MG63 (cell line): Measurements from ENCODE around the gene RASSF7. TPM values are rescaled to one million over a fixed set of nuclear protein-coding genes. Genes with fewer than 3 reads are reported as not detected.

ENCODE experiments used
- DNase-seq: peaks from one replicate; pipeline ENCODE4 v3.0.0-alpha.2; 2020
- H3K27me3 ChIP-seq: fragments of 250-450 bp; sonication (Bioruptor Pico); 2 replicates; pipeline ENCODE4 v1.5.1; 2020; ENCODE audit warnings: mild to moderate bottlenecking, moderate library complexity
- H3K36me3 ChIP-seq: fragments of 250-450 bp; sonication (Bioruptor Pico); 2 replicates; pipeline ENCODE4 v1.5.1; 2020; ENCODE audit warnings: mild to moderate bottlenecking, moderate library complexity
- H3K4me3 ChIP-seq: fragments of 250-450 bp; sonication (Bioruptor Pico); 2 replicates; pipeline ENCODE4 v1.5.1; 2020; ENCODE audit warnings: mild to moderate bottlenecking, moderate library complexity
- H3K9me3 ChIP-seq: fragments of 250-450 bp; sonication (Bioruptor Pico); 2 replicates; pipeline ENCODE4 v1.5.1; 2020; ENCODE audit warnings: mild to moderate bottlenecking, moderate library complexity
- total RNA-seq: library from RNA; depleted of rRNA; stranded (reverse); fragments of >200 nt; shearing (Covaris generic); gene quantifications from 2 replicates; pipeline ENCODE4 v1.2.3, GENCODE V29; 2014; ENCODE audit warnings: low replicate concordance

Gene RASSF7
- total RNA-seq, 1 experiment from 2014 or later, result 25.8 TPM

GRCh38 chr11:539971-540481 is 20.7 kb upstream of the RASSF7 start:
- Histone ChIP-seq H3K36me3 (no peaks in the 10 kb centered on the region), H3K27me3 (no peaks in the 10 kb centered on the region), H3K4me3 (no peak overlapping the region), H3K9me3 (no peaks in the 10 kb centered on the region)
- DNase-seq, result no peak

GRCh38 chr11:540583-541432 is 20.0 kb upstream of the RASSF7 start:
- H3K36me3 ChIP-seq, result no peaks in the 10 kb centered on the region
- H3K9me3 ChIP-seq, result no peaks in the 10 kb centered on the region
- H3K4me3 ChIP-seq, result no peak overlapping the region
- no peaks in the 10 kb centered on the region for H3K27me3 ChIP-seq
- DNase-seq, result no peak

GRCh38 chr11:541433-541885 is 19.3 kb upstream of the RASSF7 start:
- no peak for DNase-seq
- Histone ChIP-seq H3K4me3 (no peak overlapping the region), H3K36me3 (no peaks in the 10 kb centered on the region), H3K27me3 (no peaks in the 10 kb centered on the region), H3K9me3 (no peaks in the 10 kb centered on the region)

- no peak overlapping the region for H3K4me3 ChIP-seq
- no peaks in the 10 kb centered on the region for H3K27me3 ChIP-seq
- DNase-seq, result no peak
- no peaks in the 10 kb centered on the region for H3K9me3 ChIP-seq
- no peaks in the 10 kb centered on the region for H3K36me3 ChIP-seq
Observed at GRCh38 chr11:544817-545166, 16.0 kb upstream of the RASSF7 start.

- no peak for DNase-seq
- Histone ChIP-seq H3K27me3 (no peaks in the 10 kb centered on the region), H3K4me3 (no peak overlapping the region), H3K9me3 (no peaks in the 10 kb centered on the region), H3K36me3 (no peaks in the 10 kb centered on the region)
Observed at GRCh38 chr11:545171-545570, 15.6 kb upstream of the RASSF7 start.

GRCh38 chr11:548700-549603 is 11.8 kb upstream of the RASSF7 start:
- H3K36me3 ChIP-seq, result no peaks in the 10 kb centered on the region
- H3K4me3 ChIP-seq, result no peak overlapping the region
- no peak for DNase-seq
- H3K27me3 ChIP-seq, result no peaks in the 10 kb centered on the region
- no peaks in the 10 kb centered on the region for H3K9me3 ChIP-seq

GRCh38 chr11:550021-550745 is 10.6 kb upstream of the RASSF7 start:
- no peaks in the 10 kb centered on the region for H3K36me3 ChIP-seq
- DNase-seq, result no peak
- H3K4me3 ChIP-seq, result no peak overlapping the region
- H3K27me3 ChIP-seq, result peaks cover under 1% of the 10 kb centered on the region; the same call in 1 of the 2 replicates
- H3K9me3 ChIP-seq, result no peaks in the 10 kb centered on the region

- Histone ChIP-seq H3K9me3 (no peaks in the 10 kb centered on the region), H3K27me3 (peaks cover 6% of the 10 kb centered on the region; the same call in 1 of the 2 replicates), H3K36me3 (no peaks in the 10 kb centered on the region), H3K4me3 (no peak overlapping the region)
- DNase-seq, result no peak
Observed at GRCh38 chr11:550746-551085, 10.1 kb upstream of the RASSF7 start.

- no peak for DNase-seq
- no peaks in the 10 kb centered on the region for H3K36me3 ChIP-seq
- H3K9me3 ChIP-seq, result no peaks in the 10 kb centered on the region
- H3K27me3 ChIP-seq, result peaks cover 8% of the 10 kb centered on the region
- no peak overlapping the region for H3K4me3 ChIP-seq
Observed at GRCh38 chr11:551131-551530, 9.6 kb upstream of the RASSF7 start.

- DNase-seq, result no peak
Observed at GRCh38 chr11:551596-551995, 9.2 kb upstream of the RASSF7 start.

GRCh38 chr11:553083-553987 is 7.4 kb upstream of the RASSF7 start:
- H3K27me3 ChIP-seq, result peaks cover 12% of the 10 kb centered on the region
- no peak overlapping the region for H3K4me3 ChIP-seq
- no peak for DNase-seq
- H3K36me3 ChIP-seq, result no peaks in the 10 kb centered on the region
- no peaks in the 10 kb centered on the region for H3K9me3 ChIP-seq

More at GRCh38 chr11:551596-551995, 9.2 kb upstream of the RASSF7 start:
- Histone ChIP-seq H3K4me3 (no peak overlapping the region), H3K36me3 (no peaks in the 10 kb centered on the region), H3K27me3 (peaks cover 12% of the 10 kb centered on the region), H3K9me3 (no peaks in the 10 kb centered on the region)

GRCh38 chr11:553988-554340 is 6.8 kb upstream of the RASSF7 start:
- Histone ChIP-seq H3K4me3 (no peak overlapping the region), H3K36me3 (no peaks in the 10 kb centered on the region), H3K27me3 (peaks cover 12% of the 10 kb centered on the region), H3K9me3 (no peaks in the 10 kb centered on the region)
- DNase-seq, result no peak

GRCh38 chr11:554428-555226 is 6.1 kb upstream of the RASSF7 start:
- Histone ChIP-seq H3K36me3 (no peaks in the 10 kb centered on the region), H3K4me3 (no peak overlapping the region), H3K9me3 (no peaks in the 10 kb centered on the region), H3K27me3 (peaks cover 12% of the 10 kb centered on the region)
- DNase-seq, result peak; percentile 48

GRCh38 chr11:555227-555779 is 5.5 kb upstream of the RASSF7 start:
- Histone ChIP-seq H3K27me3 (peaks cover 12% of the 10 kb centered on the region), H3K9me3 (no peaks in the 10 kb centered on the region), H3K36me3 (no peaks in the 10 kb centered on the region), H3K4me3 (no peak overlapping the region)
- no peak for DNase-seq
